NCI-H2196 (cell line): ENCODE measurements around the gene RAB11FIP4.

Experiments used
- DNase-seq: peaks from one replicate; lab custom pipeline; 2025; ENCODE audit not compliant: unreplicated experiment; lab: John Stamatoyannopoulos, UW

The RAB11FIP4 gene

GRCh38 chr17:31385428-31386285, 5.8 kb upstream of the RAB11FIP4 start:
- no peak for DNase-seq

- no peak for DNase-seq
Observed at GRCh38 chr17:31386542-31387075, 4.9 kb upstream of the RAB11FIP4 start.

- DNase-seq, result no peak
Observed at GRCh38 chr17:31387438-31387837, 4.0 kb upstream of the RAB11FIP4 start.

- no peak for DNase-seq
Observed at GRCh38 chr17:31388351-31388750, 3.1 kb upstream of the RAB11FIP4 start.

GRCh38 chr17:31388770-31389656, 2.5 kb upstream of the RAB11FIP4 start:
- no peak for DNase-seq

- DNase-seq, result no peak
Observed at GRCh38 chr17:31389657-31390381, 1.7 kb upstream of the RAB11FIP4 start.

- no peak for DNase-seq
Observed at GRCh38 chr17:31390426-31390747, 1.1 kb upstream of the RAB11FIP4 start.

GRCh38 chr17:31390748-31391495, 553 bp upstream of the RAB11FIP4 start:
- DNase-seq, result no peak

- no peak for DNase-seq
Observed at GRCh38 chr17:31392002-31392855, 754 bp downstream of the RAB11FIP4 start.

GRCh38 chr17:31392856-31393748, 1.6 kb downstream of the RAB11FIP4 start:
- DNase-seq, result no peak

- DNase-seq, result no peak
Observed at GRCh38 chr17:31393749-31394146, 2.3 kb downstream of the RAB11FIP4 start.

- no peak for DNase-seq
Observed at GRCh38 chr17:31394544-31394943, 3.1 kb downstream of the RAB11FIP4 start.

- DNase-seq, result no peak
Observed at GRCh38 chr17:31397256-31397939, 5.9 kb downstream of the RAB11FIP4 start.

- no peak for DNase-seq
Observed at GRCh38 chr17:31398381-31399311, 7.2 kb downstream of the RAB11FIP4 start.

- DNase-seq, result no peak
Observed at GRCh38 chr17:31400481-31400950, 9.0 kb downstream of the RAB11FIP4 start.

GRCh38 chr17:31401456-31402254, 10.2 kb downstream of the RAB11FIP4 start:
- DNase-seq, result no peak
